ENCODE measurements around the gene AGMO. TPM values are rescaled to one million over a fixed set of nuclear protein-coding genes. Genes with fewer than 3 reads are reported as not detected.

The AGMO gene
- total RNA-seq, 2 donors from 2014 or later = not detected

GRCh38 chr7:15225981-15226380, 335.8 kb downstream of the AGMO start:
- no peaks in the 10 kb centered on the region for H3K36me3 Mint-ChIP-seq (ENCODE audit: low read depth)
- H3K4me1 Mint-ChIP-seq = no peaks in the 10 kb centered on the region
- no peaks in the 10 kb centered on the region for H3K27me3 Mint-ChIP-seq
- no peak overlapping the region for H3K27ac Mint-ChIP-seq
- ATAC-seq (no peak), DNase-seq (no peak)
- no peaks in the 10 kb centered on the region for H3K9me3 ChIP-seq (ENCODE audit: control insufficient read depth, low read length, poor library complexity, severe bottlenecking)
- H3K4me3 Mint-ChIP-seq = no peak overlapping the region

- Mint-ChIP-seq H3K4me3 (no peak overlapping the region), H3K27ac (no peak overlapping the region), H3K4me1 (no peaks in the 10 kb centered on the region), H3K36me3 (ENCODE audit: low read depth) (no peaks in the 10 kb centered on the region), H3K27me3 (no peaks in the 10 kb centered on the region)
- no peak for DNase-seq
- ATAC-seq = no peak
- no peaks in the 10 kb centered on the region for H3K9me3 ChIP-seq (ENCODE audit: control insufficient read depth, low read length, poor library complexity, severe bottlenecking)
These were observed 342.1 kb downstream of the AGMO start for GRCh38 chr7:15219758-15220157.

GRCh38 chr7:15218261-15218660, 343.6 kb downstream of the AGMO start:
- Mint-ChIP-seq H3K36me3 (ENCODE audit: low read depth) (no peaks in the 10 kb centered on the region), H3K27me3 (no peaks in the 10 kb centered on the region), H3K4me3 (no peak overlapping the region), H3K27ac (no peak overlapping the region), H3K4me1 (no peaks in the 10 kb centered on the region)
- ATAC-seq = no peak
- DNase-seq = no peak
- H3K9me3 ChIP-seq (ENCODE audit: control insufficient read depth, low read length, poor library complexity, severe bottlenecking) = no peaks in the 10 kb centered on the region

- DNase-seq (no peak), ATAC-seq (no peak)
- no peaks in the 10 kb centered on the region for H3K27me3 Mint-ChIP-seq
- no peak overlapping the region for H3K27ac Mint-ChIP-seq
- H3K4me1 Mint-ChIP-seq = no peaks in the 10 kb centered on the region
- H3K4me3 Mint-ChIP-seq = no peak overlapping the region
- no peaks in the 10 kb centered on the region for H3K36me3 Mint-ChIP-seq (ENCODE audit: low read depth)
- no peaks in the 10 kb centered on the region for H3K9me3 ChIP-seq (ENCODE audit: control insufficient read depth, low read length, poor library complexity, severe bottlenecking)
These were observed 346.2 kb downstream of the AGMO start for GRCh38 chr7:15215616-15216015.

- no peak overlapping the region for H3K4me3 Mint-ChIP-seq
- H3K36me3 Mint-ChIP-seq (ENCODE audit: low read depth) = no peaks in the 10 kb centered on the region
- no peaks in the 10 kb centered on the region for H3K9me3 ChIP-seq (ENCODE audit: control insufficient read depth, low read length, poor library complexity, severe bottlenecking)
- DNase-seq (no peak), ATAC-seq (no peak)
- H3K4me1 Mint-ChIP-seq = no peaks in the 10 kb centered on the region
- no peak overlapping the region for H3K27ac Mint-ChIP-seq
- no peaks in the 10 kb centered on the region for H3K27me3 Mint-ChIP-seq
These were observed 346.8 kb downstream of the AGMO start for GRCh38 chr7:15214976-15215375.

- no peak overlapping the region for H3K27ac Mint-ChIP-seq
- no peaks in the 10 kb centered on the region for H3K9me3 ChIP-seq (ENCODE audit: control insufficient read depth, low read length, poor library complexity, severe bottlenecking)
- DNase-seq = no peak
- ATAC-seq = no peak
- no peaks in the 10 kb centered on the region for H3K4me1 Mint-ChIP-seq
- no peaks in the 10 kb centered on the region for H3K36me3 Mint-ChIP-seq (ENCODE audit: low read depth)
- H3K4me3 Mint-ChIP-seq = no peak overlapping the region
- H3K27me3 Mint-ChIP-seq = no peaks in the 10 kb centered on the region
These were observed 348.7 kb downstream of the AGMO start for GRCh38 chr7:15213093-15213492.

GRCh38 chr7:15209429-15209828, 352.4 kb downstream of the AGMO start:
- no peak for DNase-seq
- H3K4me1 Mint-ChIP-seq = no peaks in the 10 kb centered on the region
- H3K36me3 Mint-ChIP-seq (ENCODE audit: low read depth) = no peaks in the 10 kb centered on the region
- H3K4me3 Mint-ChIP-seq = no peak overlapping the region
- no peaks in the 10 kb centered on the region for H3K9me3 ChIP-seq (ENCODE audit: control insufficient read depth, low read length, poor library complexity, severe bottlenecking)
- no peaks in the 10 kb centered on the region for H3K27me3 Mint-ChIP-seq
- no peak for ATAC-seq
- H3K27ac Mint-ChIP-seq = no peak overlapping the region

- ATAC-seq = no peak
- H3K4me1 Mint-ChIP-seq = no peaks in the 10 kb centered on the region
- H3K4me3 Mint-ChIP-seq = no peak overlapping the region
- no peaks in the 10 kb centered on the region for H3K36me3 Mint-ChIP-seq (ENCODE audit: low read depth)
- no peak overlapping the region for H3K27ac Mint-ChIP-seq
- no peak for DNase-seq
- H3K9me3 ChIP-seq (ENCODE audit: control insufficient read depth, low read length, poor library complexity, severe bottlenecking) = no peaks in the 10 kb centered on the region
- H3K27me3 Mint-ChIP-seq = no peaks in the 10 kb centered on the region
These were observed 357.4 kb downstream of the AGMO start for GRCh38 chr7:15204421-15204820.

- DNase-seq = no peak
These were observed 362.3 kb downstream of the AGMO start for GRCh38 chr7:15199482-15199881.

GRCh38 chr7:15197042-15197977, 364.5 kb downstream of the AGMO start:
- DNase-seq (no peak), ATAC-seq (no peak)
- no peaks in the 10 kb centered on the region for H3K27me3 Mint-ChIP-seq
- H3K36me3 Mint-ChIP-seq (ENCODE audit: low read depth) = no peaks in the 10 kb centered on the region
- no peaks in the 10 kb centered on the region for H3K9me3 ChIP-seq (ENCODE audit: control insufficient read depth, low read length, poor library complexity, severe bottlenecking)
- H3K4me1 Mint-ChIP-seq = no peaks in the 10 kb centered on the region
- H3K4me3 Mint-ChIP-seq = no peak overlapping the region
- H3K27ac Mint-ChIP-seq = no peak overlapping the region

More at GRCh38 chr7:15199482-15199881, 362.3 kb downstream of the AGMO start:
- Mint-ChIP-seq H3K27me3 (no peaks in the 10 kb centered on the region), H3K36me3 (ENCODE audit: low read depth) (no peaks in the 10 kb centered on the region), H3K4me3 (no peak overlapping the region), H3K4me1 (no peaks in the 10 kb centered on the region), H3K27ac (no peak overlapping the region)
- no peaks in the 10 kb centered on the region for H3K9me3 ChIP-seq (ENCODE audit: control insufficient read depth, low read length, poor library complexity, severe bottlenecking)
- no peak for ATAC-seq

- DNase-seq = no peak
- no peaks in the 10 kb centered on the region for H3K9me3 ChIP-seq (ENCODE audit: control insufficient read depth, low read length, poor library complexity, severe bottlenecking)
- H3K27me3 Mint-ChIP-seq = no peaks in the 10 kb centered on the region
- no peaks in the 10 kb centered on the region for H3K4me1 Mint-ChIP-seq
- no peak for ATAC-seq
- no peak overlapping the region for H3K4me3 Mint-ChIP-seq
- no peak overlapping the region for H3K27ac Mint-ChIP-seq
- no peaks in the 10 kb centered on the region for H3K36me3 Mint-ChIP-seq (ENCODE audit: low read depth)
These were observed 383.8 kb downstream of the AGMO start for GRCh38 chr7:15178065-15178464.

- H3K27ac Mint-ChIP-seq = no peak overlapping the region
- DNase-seq (no peak), ATAC-seq (no peak)
- H3K9me3 ChIP-seq (ENCODE audit: control insufficient read depth, low read length, poor library complexity, severe bottlenecking) = no peaks in the 10 kb centered on the region
- H3K4me3 Mint-ChIP-seq = no peak overlapping the region
- no peaks in the 10 kb centered on the region for H3K4me1 Mint-ChIP-seq
- no peaks in the 10 kb centered on the region for H3K36me3 Mint-ChIP-seq (ENCODE audit: low read depth)
- no peaks in the 10 kb centered on the region for H3K27me3 Mint-ChIP-seq
These were observed 385.7 kb downstream of the AGMO start for GRCh38 chr7:15176089-15176488.

- H3K36me3 Mint-ChIP-seq (ENCODE audit: low read depth) = no peaks in the 10 kb centered on the region
- no peaks in the 10 kb centered on the region for H3K9me3 ChIP-seq (ENCODE audit: control insufficient read depth, low read length, poor library complexity, severe bottlenecking)
- DNase-seq (no peak), ATAC-seq (no peak)
- H3K4me1 Mint-ChIP-seq = no peaks in the 10 kb centered on the region
- H3K4me3 Mint-ChIP-seq = no peak overlapping the region
- H3K27ac Mint-ChIP-seq = no peak overlapping the region
- no peaks in the 10 kb centered on the region for H3K27me3 Mint-ChIP-seq
These were observed 386.7 kb downstream of the AGMO start for GRCh38 chr7:15175152-15175551.

GRCh38 chr7:15174485-15174884, 387.3 kb downstream of the AGMO start:
- H3K9me3 ChIP-seq (ENCODE audit: control insufficient read depth, low read length, poor library complexity, severe bottlenecking) = no peaks in the 10 kb centered on the region
- no peaks in the 10 kb centered on the region for H3K4me1 Mint-ChIP-seq
- no peak overlapping the region for H3K4me3 Mint-ChIP-seq
- no peak overlapping the region for H3K27ac Mint-ChIP-seq
- no peaks in the 10 kb centered on the region for H3K36me3 Mint-ChIP-seq (ENCODE audit: low read depth)
- H3K27me3 Mint-ChIP-seq = no peaks in the 10 kb centered on the region
- ATAC-seq (no peak), DNase-seq (no peak)

Measured in T-helper 17 cell (primary cell).